H9 (cell line): ENCODE results near the gene SYNE2. TPM values are rescaled to one million over a fixed set of nuclear protein-coding genes. Genes with fewer than 3 reads are reported as not detected.

Experiments
- DNase-seq: peaks from one replicate; pipeline ENCODE4 v3.0.0-alpha.2; 2017
- H2AFZ ChIP-seq: one replicate; pipeline ENCODE4 v1.6.1; 2013; ENCODE audit warnings: mild to moderate bottlenecking, low read length, control low read depth, moderate library complexity
- H2AK5ac ChIP-seq: 2 replicates; pipeline ENCODE4 v1.6.1; 2013; ENCODE audit warnings: low read length, control low read depth, mixed read lengths; ENCODE audit not compliant: insufficient read length
- H2BK120ac ChIP-seq: one replicate; pipeline ENCODE4 v1.6.1; 2013; ENCODE audit warnings: low read depth, mild to moderate bottlenecking, low read length, control low read depth, inconsistent platforms; ENCODE audit not compliant: poor library complexity, severe bottlenecking
- H2BK12ac ChIP-seq: 2 replicates; pipeline ENCODE4 v1.6.1; 2013; ENCODE audit warnings: low read length, control low read depth, mixed read lengths, low read depth; ENCODE audit not compliant: insufficient read length
- H2BK15ac ChIP-seq: 2 replicates; pipeline ENCODE4 v1.6.1; 2013; ENCODE audit warnings: low read depth, low read length, control low read depth
- H2BK20ac ChIP-seq: one replicate; pipeline ENCODE4 v1.6.1; 2013; ENCODE audit warnings: low read depth, mild to moderate bottlenecking, low read length, control low read depth, inconsistent platforms; ENCODE audit not compliant: poor library complexity, severe bottlenecking
- H2BK5ac ChIP-seq: 2 replicates; pipeline ENCODE4 v1.6.1; 2013; ENCODE audit warnings: low read length, control low read depth, mixed read lengths; ENCODE audit not compliant: insufficient read length
- H3K14ac ChIP-seq: 2 replicates; pipeline ENCODE4 v1.6.1; 2013; ENCODE audit warnings: low read length, control low read depth; ENCODE audit not compliant: insufficient read depth
- H3K18ac ChIP-seq: 2 replicates; pipeline ENCODE4 v1.6.1; 2013; ENCODE audit warnings: low read depth, mild to moderate bottlenecking, mixed read lengths, low read length, control low read depth; ENCODE audit not compliant: insufficient read length
- H3K23ac ChIP-seq: 2 replicates; pipeline ENCODE4 v1.6.1; 2013; ENCODE audit warnings: low read length, control low read depth, mixed read lengths, low read depth; ENCODE audit not compliant: insufficient read length
- H3K23me2 ChIP-seq: 2 replicates; pipeline ENCODE4 v1.6.1; 2013; ENCODE audit warnings: low read depth, mild to moderate bottlenecking, mixed read lengths, low read length, control low read depth; ENCODE audit not compliant: insufficient read length, poor library complexity, severe bottlenecking
- H3K27ac ChIP-seq: 2 replicates; pipeline ENCODE4 v1.5.1; 2013; ENCODE audit warnings: low read length, control low read depth, mixed read lengths, low read depth; ENCODE audit not compliant: insufficient read length
- H3K27me3 ChIP-seq: 2 replicates; pipeline ENCODE4 v1.6.1; 2013; ENCODE audit warnings: low read length, control low read depth, inconsistent platforms; ENCODE audit not compliant: insufficient read depth
- H3K4ac ChIP-seq: 2 replicates; pipeline ENCODE4 v1.6.1; 2013; ENCODE audit warnings: low read depth, mild to moderate bottlenecking, control low read depth, inconsistent platforms, low read length, moderate library complexity
- H3K4me1 ChIP-seq: 2 replicates; pipeline ENCODE4 v1.6.1; 2013; ENCODE audit warnings: low read length, control low read depth, inconsistent platforms; ENCODE audit not compliant: insufficient read depth
- H3K4me2 ChIP-seq: 2 replicates; pipeline ENCODE4 v1.6.1; 2013; ENCODE audit warnings: low read length, control low read depth, mixed read lengths; ENCODE audit not compliant: insufficient read length, insufficient read depth
- H3K56ac ChIP-seq: 2 replicates; pipeline ENCODE4 v1.6.1; 2013; ENCODE audit warnings: low read depth, mild to moderate bottlenecking, mixed read lengths, low read length, control low read depth; ENCODE audit not compliant: insufficient read length
- H3K79me1 ChIP-seq: 2 replicates; pipeline ENCODE4 v1.6.1; 2013; ENCODE audit warnings: low read depth, mild to moderate bottlenecking, moderate library complexity, low read length, control low read depth, inconsistent platforms; ENCODE audit not compliant: insufficient read depth, poor library complexity, severe bottlenecking
- H3K79me2 ChIP-seq: 2 replicates; pipeline ENCODE4 v1.6.1; 2013; ENCODE audit warnings: low read length, control low read depth, inconsistent platforms; ENCODE audit not compliant: insufficient read depth
- H3K9ac ChIP-seq: 2 replicates; pipeline ENCODE4 v1.6.1; 2013; ENCODE audit warnings: low read length, control low read depth, mixed read lengths; ENCODE audit not compliant: insufficient read length; ENCODE audit errors: extremely low read depth
- H3K9me3 ChIP-seq: one replicate; pipeline ENCODE4 v1.6.1; 2013; ENCODE audit warnings: low read depth, low read length, inconsistent platforms; ENCODE audit not compliant: control insufficient read depth
- H3T11ph ChIP-seq: one replicate; pipeline ENCODE4 v1.6.1; 2013; ENCODE audit warnings: mild to moderate bottlenecking, low read length, control low read depth, inconsistent platforms
- H4K20me1 ChIP-seq: one replicate; pipeline ENCODE4 v1.6.1; 2013; ENCODE audit not compliant: control insufficient read depth, insufficient read length, insufficient read depth
- H4K5ac ChIP-seq: 2 replicates; pipeline ENCODE4 v1.6.1; 2013; ENCODE audit warnings: low read depth, mild to moderate bottlenecking, mixed read lengths, low read length, control low read depth; ENCODE audit not compliant: insufficient read length
- H4K8ac ChIP-seq: replicated peaks from 2 replicates; pipeline ENCODE4 v1.6.1; 2013; ENCODE audit warnings: low read length, control low read depth, mixed read lengths, low read depth; ENCODE audit not compliant: insufficient read length
- H4K91ac ChIP-seq: 2 replicates; pipeline ENCODE4 v1.6.1; 2013; ENCODE audit warnings: low read depth, mild to moderate bottlenecking, moderate library complexity, mixed read lengths, low read length, control low read depth; ENCODE audit not compliant: insufficient read length
- H3K27ac Mint-ChIP-seq, 3 experiments: 2 replicates in 2 of 3; 3 replicates in 1 of 3; pipeline ENCODE4 v1.8.0; 2020 to 2021; ENCODE audit warnings: mixed read lengths in 3 of 3, mild to moderate bottlenecking in 1 of 3, moderate library complexity in 1 of 3
- H3K27me3 Mint-ChIP-seq: 2 replicates; pipeline ENCODE4 v1.8.0; 2021; ENCODE audit warnings: low read depth, mild to moderate bottlenecking, moderate library complexity, mixed read lengths
- H3K36me3 Mint-ChIP-seq, 3 experiments: 2 replicates in 2 of 3; 3 replicates in 1 of 3; pipeline ENCODE4 v1.8.0; 2020 to 2021; ENCODE audit warnings: low read depth in 3 of 3, mixed read lengths in 3 of 3; ENCODE audit not compliant: insufficient read depth in 1 of 3
- H3K4me1 Mint-ChIP-seq, 2 experiments: 2 replicates each; pipeline ENCODE4 v1.8.0; 2020; ENCODE audit warnings: mixed read lengths in 2 of 2
- H3K4me3 Mint-ChIP-seq, 2 experiments: 2 replicates in 1 of 2; 3 replicates in 1 of 2; pipeline ENCODE4 v1.8.0; 2020 to 2021; ENCODE audit warnings: mild to moderate bottlenecking in 2 of 2, mixed read lengths in 2 of 2, moderate library complexity in 1 of 2
- H3K9me3 Mint-ChIP-seq, 2 experiments: 2 replicates in 1 of 2; 3 replicates in 1 of 2; pipeline ENCODE4 v1.8.0; 2020; ENCODE audit warnings: mild to moderate bottlenecking in 2 of 2, mixed read lengths in 2 of 2, moderate library complexity in 1 of 2
- CTCF ChIP-seq: fragments of 200-600 bp; sonication (generic); conservative IDR thresholded peaks from 3 replicates; pipeline ENCODE4 v1.8.0; 2021; ENCODE audit warnings: antibody characterized with exemption, mild to moderate bottlenecking
- WGBS: extraction: QIAGEN DNeasy Blood & Tissue Kit; methylation state at CpG from one replicate; pipeline ENCODE4 v1.1.7; 2013; ENCODE audit warnings: missing lambda C conversion rate, low lambda C conversion rate, mixed read lengths; ENCODE audit not compliant: insufficient read length; ENCODE audit errors: extremely low coverage; 5-methylcytosine and 5-hydroxymethylcytosine counted together
- total RNA-seq: library from RNA; stranded (reverse); gene quantifications from 2 replicates; pipeline ENCODE4 v1.2.1, GENCODE V29; 2021

SYNE2 gene
- total RNA-seq, 1 experiment from 2014 or later: 43.3 TPM

GRCh38 chr14:64008016-64008415, 155.2 kb downstream of the SYNE2 start:
- no peaks in the 10 kb centered on the region for H3K4me1 Mint-ChIP-seq
- H4K8ac ChIP-seq: no peak overlapping the region
- H3K36me3 Mint-ChIP-seq: peaks cover 0 to 32% (median 10%) of the 10 kb centered on the region in 3 experiments; a peak in 5 of 7 replicates
- H4K20me1 ChIP-seq: no peaks in the 10 kb centered on the region
- no CpG with 5 or more reads among the region's 2 CpGs for WGBS
- no peak overlapping the region for H3K4ac ChIP-seq
- no peak overlapping the region for H2BK20ac ChIP-seq
- no peaks in the 10 kb centered on the region for H3K9me3 ChIP-seq
- H3K9me3 Mint-ChIP-seq: no peaks in the 10 kb centered on the region
- H3K27ac ChIP-seq: no peak overlapping the region
- H4K91ac ChIP-seq: no peak overlapping the region
- no peak overlapping the region for H2BK12ac ChIP-seq
- H2BK5ac ChIP-seq: no peak overlapping the region
- H2AFZ ChIP-seq: no peak overlapping the region
- H3K56ac ChIP-seq: no peak overlapping the region
- no peaks in the 10 kb centered on the region for H3K23me2 ChIP-seq
- H3K23ac ChIP-seq: no peak overlapping the region
- no peak overlapping the region for H3K4me3 Mint-ChIP-seq
- no peak for TF ChIP-seq CTCF
- no peaks in the 10 kb centered on the region for H3K27me3 Mint-ChIP-seq
- no peak overlapping the region for H3K4me2 ChIP-seq
- no peak overlapping the region for H2BK120ac ChIP-seq
- H2BK15ac ChIP-seq: no peak overlapping the region
- H2AK5ac ChIP-seq: no peak overlapping the region
- H3K14ac ChIP-seq: no peak overlapping the region
- no peaks in the 10 kb centered on the region for H3K79me2 ChIP-seq
- no peak overlapping the region for H3T11ph ChIP-seq
- H3K18ac ChIP-seq: no peak overlapping the region
- H4K5ac ChIP-seq: no peak overlapping the region
- peak overlapping the region; percentile 15 to 58 (median 42); a peak in 2 of 7 replicates for H3K27ac Mint-ChIP-seq
- no peak for DNase-seq
- no peaks in the 10 kb centered on the region for H3K79me1 ChIP-seq
- no peaks in the 10 kb centered on the region for H3K4me1 ChIP-seq
- H3K27me3 ChIP-seq: no peaks in the 10 kb centered on the region
- H3K9ac ChIP-seq: no peak overlapping the region
